Kidney (tissue), 14 donors: ENCODE measurements around the gene KLK11. TPM values are rescaled to one million over a fixed set of nuclear protein-coding genes. Genes with fewer than 3 reads are reported as not detected.

Experiments used
- DNase-seq, 5 donors: peaks; one replicate each; pipeline ENCODE4 v3.0.0-alpha.2; 2013 to 2020
- FAIRE-seq: peaks from 2 replicates; lab custom pipeline; 2012; peaks lifted over from hg19 to GRCh38; lab: Jason Lieb, UNC
- H3K27ac ChIP-seq, 2 donors: one replicate each; pipeline ENCODE4 v1.7.0; 2013; ENCODE audit warnings: low read depth in 2 of 2, low read length in 2 of 2, inconsistent platforms in 1 of 2
- H3K27me3 ChIP-seq: one replicate; pipeline ENCODE4 v1.7.1; 2013; ENCODE audit warnings: low read length, inconsistent platforms; ENCODE audit not compliant: control insufficient read depth, insufficient read depth
- H3K36me3 ChIP-seq, 3 donors: one replicate each; pipeline versions ENCODE4 v1.7.0 to v1.7.1; 2013; ENCODE audit warnings: low read length in 3 of 3, control low read depth in 1 of 3, inconsistent platforms in 1 of 3; ENCODE audit not compliant: insufficient read depth in 3 of 3, control insufficient read depth in 2 of 3
- H3K4me1 ChIP-seq, 3 donors: one replicate each; pipeline versions ENCODE4 v1.7.0 to v1.7.1; 2013; ENCODE audit warnings: low read length in 3 of 3, inconsistent platforms in 1 of 3, low read depth in 1 of 3; ENCODE audit not compliant: control insufficient read depth in 2 of 3, insufficient read depth in 2 of 3
- H3K4me3 ChIP-seq, 3 donors: one replicate each; pipeline versions ENCODE4 v1.7.0 to v1.8.1; 2013; ENCODE audit warnings: low read length in 3 of 3, control low read depth in 1 of 3, inconsistent platforms in 1 of 3
- H3K9ac ChIP-seq, 3 donors: one replicate each; pipeline versions ENCODE4 v1.7.0 to v1.7.1; 2013; ENCODE audit warnings: low read length in 3 of 3, control low read depth in 1 of 3, inconsistent platforms in 1 of 3
- H3K9me3 ChIP-seq, 3 donors: one replicate each; pipeline versions ENCODE4 v1.7.0 to v1.7.1; 2013; ENCODE audit warnings: low read length in 3 of 3, control low read depth in 1 of 3, inconsistent platforms in 1 of 3; ENCODE audit not compliant: control insufficient read depth in 2 of 3, insufficient read depth in 1 of 3
- intact Hi-C: fragments of 100-400 bp; cut with DNase I; formaldehyde crosslinking; loops from one replicate; pipeline ENCODE4 v1.11.1; 2022
- polyA plus RNA-seq: library from polyadenylated mRNA; stranded (reverse); fragments of 350-450 nt; fragmentation: Illumina TruSeq; extraction: RNeasy Lipid Tissue Mini Kit (QIAGEN cat#74804); gene quantifications from one replicate; pipeline ENCODE4 v1.2.3, GENCODE V29; 2014; ENCODE audit warnings: low read depth, low replicate concordance; ENCODE audit not compliant: insufficient read depth
- total RNA-seq: library from RNA; stranded (reverse); fragmentation: NEBNext Ultra II Directional; extraction: Animal tissue kit (Norgen Biotek cat#: 25700); gene quantifications from one replicate; pipeline ENCODE4 v1.2.1, GENCODE V29; 2021
- TF ChIP-seq, protein P1 (sequence below): IDR thresholded peaks from 3 replicates; pipeline ENCODE4 v1.5.1; 2012; ENCODE audit warnings: mild to moderate bottlenecking, moderate library complexity, borderline replicate concordance; ENCODE audit not compliant: insufficient read depth; ENCODE audit errors: extremely low read depth
- donor health status: control.
- donor health status: control.
- donor health status: control.
- donor health status: control.
- donor health status: control.
- donor health status: DM: yes; HTN: yes; CAD: no.
- donor health status: Normal renal cell carcinoma (clear cell type).

KLK11 gene
- total and polyA plus RNA-seq, 2 donors from 2014 or later = 0.47 TPM; not detected in 1

DNA sequence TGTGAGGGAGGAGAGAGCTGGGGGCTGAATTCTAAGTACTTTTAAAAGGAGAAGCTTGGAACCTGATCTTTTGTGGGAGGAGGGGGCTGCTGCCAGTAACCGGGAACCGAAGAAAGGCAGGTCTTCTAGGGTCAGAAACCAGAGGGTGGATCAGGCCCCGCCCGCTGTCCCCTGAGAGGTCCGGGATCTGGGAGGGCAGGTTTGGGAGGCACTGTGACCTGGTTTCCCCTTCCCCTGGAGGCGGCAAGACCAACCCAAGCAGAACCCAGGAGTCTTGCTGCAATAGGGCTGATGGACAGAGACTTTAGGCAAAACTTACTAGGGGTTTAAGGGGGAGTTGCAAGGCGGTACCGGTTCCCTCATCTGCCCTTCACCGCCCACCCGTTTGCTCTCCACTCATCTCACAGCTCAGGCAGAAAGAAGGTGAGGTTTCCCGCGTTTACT lies 24.3 kb downstream of the KLK11 start:
- no peaks in the 10 kb centered on the region for H3K4me1 ChIP-seq
- H3K4me3 ChIP-seq = no peak overlapping the region
- DNase-seq (peak in 4 of 5 donors; percentile 85 to 92 (median 88)), FAIRE-seq (no peak)
- no peaks in the 10 kb centered on the region for H3K36me3 ChIP-seq
- intact Hi-C loops = no loop called here
- no peak overlapping the region for H3K27ac ChIP-seq
- no peaks in the 10 kb centered on the region for H3K9me3 ChIP-seq
- H3K9ac ChIP-seq = no peak overlapping the region
- H3K27me3 ChIP-seq = no peaks in the 10 kb centered on the region
- TF ChIP-seq, protein P1, sequence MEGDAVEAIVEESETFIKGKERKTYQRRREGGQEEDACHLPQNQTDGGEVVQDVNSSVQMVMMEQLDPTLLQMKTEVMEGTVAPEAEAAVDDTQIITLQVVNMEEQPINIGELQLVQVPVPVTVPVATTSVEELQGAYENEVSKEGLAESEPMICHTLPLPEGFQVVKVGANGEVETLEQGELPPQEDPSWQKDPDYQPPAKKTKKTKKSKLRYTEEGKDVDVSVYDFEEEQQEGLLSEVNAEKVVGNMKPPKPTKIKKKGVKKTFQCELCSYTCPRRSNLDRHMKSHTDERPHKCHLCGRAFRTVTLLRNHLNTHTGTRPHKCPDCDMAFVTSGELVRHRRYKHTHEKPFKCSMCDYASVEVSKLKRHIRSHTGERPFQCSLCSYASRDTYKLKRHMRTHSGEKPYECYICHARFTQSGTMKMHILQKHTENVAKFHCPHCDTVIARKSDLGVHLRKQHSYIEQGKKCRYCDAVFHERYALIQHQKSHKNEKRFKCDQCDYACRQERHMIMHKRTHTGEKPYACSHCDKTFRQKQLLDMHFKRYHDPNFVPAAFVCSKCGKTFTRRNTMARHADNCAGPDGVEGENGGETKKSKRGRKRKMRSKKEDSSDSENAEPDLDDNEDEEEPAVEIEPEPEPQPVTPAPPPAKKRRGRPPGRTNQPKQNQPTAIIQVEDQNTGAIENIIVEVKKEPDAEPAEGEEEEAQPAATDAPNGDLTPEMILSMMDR = no peak

DNA sequence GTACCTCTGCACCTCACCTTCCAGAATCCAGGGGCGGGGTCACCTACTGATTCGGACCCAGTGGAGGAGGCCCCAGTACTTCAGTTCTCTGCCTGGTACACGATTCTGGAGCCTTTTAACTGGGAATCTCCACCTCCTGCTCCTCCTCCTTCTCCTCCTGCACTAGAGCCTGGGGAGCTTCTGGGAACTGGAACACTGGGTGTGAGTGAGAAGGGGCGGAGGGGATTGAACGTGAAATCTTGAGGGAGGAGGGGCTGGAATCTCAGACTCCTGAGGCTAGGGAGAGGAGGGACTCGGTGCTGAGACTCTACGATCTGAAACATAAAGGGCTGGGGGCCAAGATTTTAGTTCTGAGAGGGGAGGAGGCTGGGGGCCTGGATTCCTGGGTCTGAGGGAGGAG lies 24.9 kb downstream of the KLK11 start, which contains the start of gene KLK8:
TSS of gene KLK8 (minus strand) at position 90 of the 400 bp plus-strand sequence. CDS start 437 bp downstream, outside the sequence.
- no peak for FAIRE-seq
- no peaks in the 10 kb centered on the region for H3K9me3 ChIP-seq
- no peaks in the 10 kb centered on the region for H3K27me3 ChIP-seq
- intact Hi-C loops = no loop called here
- no peaks in the 10 kb centered on the region for H3K4me1 ChIP-seq
- H3K36me3 ChIP-seq = no peaks in the 10 kb centered on the region
- DNase-seq = peak in 3 of 5 donors; percentile 70 to 80 (median 76)
- H3K27ac ChIP-seq = no peak within 1 kb of the TSS
- no peak within 1 kb of the TSS for H3K9ac ChIP-seq
- TF ChIP-seq, protein P1 = no peak
- H3K4me3 ChIP-seq = no peak within 1 kb of the TSS

DNA sequence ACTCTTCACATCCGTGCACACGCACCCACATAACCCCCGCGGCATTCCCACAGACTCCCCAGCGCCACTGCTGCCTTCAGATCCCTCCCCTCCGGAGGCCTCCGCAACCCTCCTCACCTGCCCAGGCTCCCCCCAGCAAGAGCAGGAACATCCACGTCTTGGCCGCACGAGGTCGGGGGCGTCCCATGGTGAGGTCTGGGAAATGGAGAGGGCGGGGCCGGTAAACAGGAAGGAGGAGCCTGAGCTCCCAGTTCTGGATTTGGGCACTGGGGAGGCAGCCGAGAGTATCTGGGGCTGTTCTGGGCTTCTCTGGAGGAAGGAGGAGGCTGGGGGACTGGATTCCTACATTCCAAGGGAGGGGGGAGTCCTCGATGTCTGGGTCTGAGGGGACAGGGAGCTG lies 25.4 kb downstream of the KLK11 start:
- Histone ChIP-seq H3K27ac (no peak overlapping the region), H3K27me3 (no peaks in the 10 kb centered on the region), H3K4me3 (no peak overlapping the region), H3K36me3 (no peaks in the 10 kb centered on the region), H3K9ac (no peak overlapping the region), H3K9me3 (no peaks in the 10 kb centered on the region), H3K4me1 (no peaks in the 10 kb centered on the region)
- FAIRE-seq (no peak), DNase-seq (peak in 3 of 5 donors; percentile 41 to 51 (median 49))
- TF ChIP-seq, protein P1 = no peak
- intact Hi-C loops = no loop called here

DNA sequence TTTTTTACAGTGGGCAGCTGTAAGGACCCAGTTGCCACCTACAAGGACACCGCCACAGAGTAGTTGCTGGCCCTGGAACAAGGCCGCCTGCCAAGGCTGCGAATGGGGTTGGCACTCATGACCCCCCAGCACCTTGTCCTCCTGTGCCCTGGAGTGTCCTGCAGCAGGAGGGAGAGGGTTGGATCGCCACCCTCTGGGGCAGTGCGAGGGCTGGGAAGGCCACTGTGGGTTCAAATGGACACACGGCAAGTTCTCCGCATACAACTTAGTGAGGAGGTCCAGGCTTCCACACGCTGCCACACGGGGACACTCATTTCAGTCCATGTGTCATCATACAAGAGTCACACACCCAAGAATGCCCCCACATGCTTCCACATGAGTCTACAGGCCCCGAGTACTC lies 26.0 kb downstream of the KLK11 start:
- Histone ChIP-seq H3K9me3 (no peaks in the 10 kb centered on the region), H3K27me3 (no peaks in the 10 kb centered on the region), H3K36me3 (no peaks in the 10 kb centered on the region), H3K4me1 (no peaks in the 10 kb centered on the region), H3K27ac (no peak overlapping the region), H3K4me3 (no peak overlapping the region), H3K9ac (no peak overlapping the region)
- TF ChIP-seq, protein P1 = no peak
- DNase-seq (no peak), FAIRE-seq (no peak)
- intact Hi-C loops = no loop called here
